NCI-H2196 (cell line): ENCODE measurements around the gene SLC39A1.
A peak's percentile ranks its signal among the peaks of the same experiment; 100 is the strongest.
"Not testable (repeated sequence)": the region's sequence is repeated elsewhere in the genome, so short reads cannot be mapped to it uniquely, and the experiment has no call there.

Source experiments
- DNase-seq: peaks from one replicate; lab custom pipeline; 2025; ENCODE audit not compliant: unreplicated experiment; lab: John Stamatoyannopoulos, UW

SLC39A1 gene

DNA sequence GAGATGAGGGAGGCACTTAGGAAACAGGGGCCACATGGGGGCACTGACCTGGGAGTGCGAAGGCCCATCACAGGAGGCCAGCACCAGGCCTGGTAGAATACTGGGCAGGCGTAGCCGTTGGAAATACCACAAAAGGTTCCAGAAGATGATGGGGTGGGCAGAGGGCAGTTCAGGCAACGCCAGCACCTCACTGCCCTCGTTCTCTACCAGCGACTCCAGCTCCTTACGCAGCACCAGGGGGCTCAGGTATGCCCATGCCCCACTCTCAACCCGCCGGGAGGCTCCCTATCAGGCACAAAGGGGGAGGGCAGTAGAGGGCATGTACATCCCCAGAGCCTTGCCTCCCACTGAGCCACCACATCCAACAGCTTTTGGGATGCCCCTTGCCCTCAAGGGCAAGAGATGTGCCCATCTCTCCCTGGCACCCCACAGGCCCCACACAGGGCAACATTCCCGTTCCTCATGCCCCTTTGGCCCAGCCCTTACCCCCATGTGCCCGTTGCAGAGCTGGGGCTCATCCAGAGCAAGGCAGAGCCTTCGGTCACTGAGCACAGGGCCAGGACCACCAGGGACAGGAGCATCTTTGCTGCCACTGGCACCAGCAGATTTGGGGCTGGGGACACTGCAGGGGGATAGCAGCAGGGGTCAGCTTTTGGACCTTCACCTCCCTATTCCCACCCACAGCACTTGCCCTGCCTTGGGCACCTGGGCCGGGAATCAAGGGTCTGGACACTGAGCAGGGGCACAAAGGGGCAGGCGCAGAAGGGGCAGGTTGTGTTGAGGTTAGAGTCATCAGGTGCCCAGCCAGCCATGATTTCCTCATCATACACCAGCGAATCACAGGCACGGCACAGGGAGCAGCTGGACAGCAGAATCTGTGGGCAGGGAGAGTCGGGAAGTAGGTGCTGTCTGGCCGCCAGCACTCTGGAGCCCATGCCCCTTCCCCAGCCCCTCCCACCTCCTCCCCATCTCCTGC is 30.9 kb downstream of the SLC39A1 start:
- DNase-seq = no peak

DNA sequence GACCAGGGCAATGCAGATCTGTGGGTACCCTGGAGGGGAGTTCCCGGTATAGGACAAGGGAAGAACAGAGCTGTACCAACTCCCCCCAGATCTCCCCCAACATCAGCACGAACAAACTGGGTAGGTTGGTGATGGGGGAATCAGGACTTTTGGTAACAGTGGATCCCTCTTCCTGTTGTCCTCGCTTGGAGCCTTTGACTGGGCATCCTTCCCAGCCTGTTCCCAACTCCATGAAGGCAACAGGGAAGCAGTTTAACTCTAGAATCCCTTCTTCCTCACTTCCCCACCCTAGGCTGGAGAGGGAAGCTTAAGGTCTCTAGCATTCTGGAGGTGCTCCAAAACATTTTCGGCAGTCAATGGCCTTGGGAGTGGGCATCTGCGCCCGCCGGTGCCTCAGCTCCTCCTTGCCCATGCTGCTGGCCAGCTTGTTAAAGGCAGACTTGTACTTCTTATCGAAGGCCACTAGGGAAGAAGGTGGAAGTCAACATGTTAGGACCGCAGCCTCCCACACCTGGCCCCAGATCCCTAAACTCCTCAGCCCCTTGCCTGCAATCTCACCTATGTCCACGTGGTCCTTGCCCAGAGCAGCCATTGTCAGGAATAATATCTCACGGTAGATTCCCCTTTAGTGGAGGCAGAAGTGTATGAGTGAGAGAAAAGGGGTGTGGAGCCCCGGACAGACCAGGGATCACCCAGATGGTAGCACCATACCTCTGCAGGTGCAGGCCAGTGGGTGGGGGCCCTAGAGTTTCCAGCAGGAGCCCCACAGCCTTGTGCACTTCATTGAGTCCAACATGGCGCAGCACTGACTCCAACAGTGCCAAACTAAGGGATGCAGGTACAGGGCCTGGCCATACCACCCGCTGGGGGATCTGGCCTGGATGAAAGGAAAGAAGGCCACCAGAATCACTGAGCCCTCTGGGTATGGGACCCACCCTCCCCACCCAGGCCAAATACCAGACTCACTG is 33.1 kb downstream of the SLC39A1 start:
- no peak for DNase-seq

DNA sequence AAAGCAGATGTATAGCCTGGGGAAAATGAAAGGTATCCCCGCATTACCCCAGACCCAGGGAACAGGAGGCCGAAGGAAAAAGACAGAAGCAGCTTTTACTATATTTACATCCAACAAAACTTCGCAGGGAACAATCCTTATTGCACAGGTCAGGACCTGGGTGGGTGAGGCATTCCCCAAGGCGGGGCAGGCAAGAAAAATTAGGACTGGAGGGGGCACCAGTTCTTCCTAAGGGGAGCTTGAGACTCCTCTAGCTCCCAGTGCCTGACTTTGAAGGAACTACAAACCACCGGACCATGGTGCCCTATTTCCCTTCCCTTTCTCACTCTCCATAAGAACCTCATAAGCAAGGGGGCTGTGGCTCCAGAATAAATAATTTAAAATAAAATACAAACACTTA is 33.9 kb downstream of the SLC39A1 start:
- DNase-seq = no peak

DNA sequence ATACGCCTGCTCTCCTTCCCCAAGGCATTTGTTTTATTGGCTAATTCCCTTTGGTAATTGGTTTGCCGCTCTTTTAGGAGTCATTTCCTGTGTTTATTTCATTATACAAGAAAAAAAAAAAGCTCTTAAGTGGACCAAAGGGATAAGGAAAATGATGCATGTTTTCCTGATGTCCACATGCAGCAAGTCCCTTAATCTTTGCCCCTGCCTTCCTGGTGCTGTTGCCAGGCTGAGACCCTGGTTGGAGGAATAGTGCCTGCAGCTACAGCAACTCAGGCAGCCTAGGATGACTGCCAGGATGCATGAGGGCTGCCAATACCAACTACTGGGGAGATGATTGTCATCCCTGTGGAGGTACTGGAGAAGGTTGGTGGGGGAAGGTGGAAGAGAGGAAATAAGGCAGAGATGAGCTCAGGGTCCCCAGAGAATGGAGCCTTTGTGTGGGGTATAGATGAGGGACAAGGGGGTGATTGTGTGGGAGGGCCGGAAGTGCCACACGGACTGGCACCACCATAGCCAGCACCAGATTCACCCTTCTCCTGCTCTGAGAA is 34.5 kb downstream of the SLC39A1 start:
- no peak for DNase-seq

DNA sequence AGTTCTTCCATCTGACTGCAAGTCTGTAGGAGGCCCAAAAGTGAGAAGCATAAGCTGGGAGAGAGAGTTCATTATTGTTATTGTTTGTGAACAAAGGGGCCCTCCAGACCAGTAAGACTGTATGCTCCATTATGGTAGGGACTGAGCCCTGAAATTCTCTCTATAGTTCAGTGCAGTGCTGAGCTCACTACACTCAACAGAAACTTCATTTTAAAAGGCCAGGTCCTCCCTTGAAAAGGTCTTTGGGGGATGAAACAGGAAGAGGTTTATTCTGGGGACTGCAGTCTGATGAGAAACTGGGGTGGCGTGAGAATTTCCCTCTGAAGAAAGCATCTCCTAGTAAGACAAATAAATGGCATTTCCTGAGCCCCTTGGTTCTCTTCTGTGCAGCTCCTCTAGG is 35.1 kb downstream of the SLC39A1 start:
- DNase-seq = no peak

DNA sequence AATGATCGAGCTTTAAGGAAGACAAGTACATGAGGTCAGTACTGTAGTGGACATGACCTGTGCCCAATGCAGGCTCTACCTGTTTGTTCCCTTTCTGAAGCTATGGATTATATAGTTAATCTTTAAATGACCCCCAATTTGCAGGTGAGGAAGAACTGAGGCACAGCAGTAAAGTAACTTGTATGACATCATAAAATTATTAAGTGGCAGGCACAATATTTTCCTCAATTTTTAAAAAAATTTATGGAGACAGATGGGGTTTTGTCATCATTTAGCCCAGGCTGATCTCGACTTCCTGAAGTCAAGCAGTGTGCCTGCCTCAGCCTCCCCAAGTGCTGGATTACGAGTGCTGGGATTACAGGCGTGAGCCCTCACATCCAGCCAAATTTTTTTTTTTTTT is 36.9 kb downstream of the SLC39A1 start:
- no peak for DNase-seq

DNA sequence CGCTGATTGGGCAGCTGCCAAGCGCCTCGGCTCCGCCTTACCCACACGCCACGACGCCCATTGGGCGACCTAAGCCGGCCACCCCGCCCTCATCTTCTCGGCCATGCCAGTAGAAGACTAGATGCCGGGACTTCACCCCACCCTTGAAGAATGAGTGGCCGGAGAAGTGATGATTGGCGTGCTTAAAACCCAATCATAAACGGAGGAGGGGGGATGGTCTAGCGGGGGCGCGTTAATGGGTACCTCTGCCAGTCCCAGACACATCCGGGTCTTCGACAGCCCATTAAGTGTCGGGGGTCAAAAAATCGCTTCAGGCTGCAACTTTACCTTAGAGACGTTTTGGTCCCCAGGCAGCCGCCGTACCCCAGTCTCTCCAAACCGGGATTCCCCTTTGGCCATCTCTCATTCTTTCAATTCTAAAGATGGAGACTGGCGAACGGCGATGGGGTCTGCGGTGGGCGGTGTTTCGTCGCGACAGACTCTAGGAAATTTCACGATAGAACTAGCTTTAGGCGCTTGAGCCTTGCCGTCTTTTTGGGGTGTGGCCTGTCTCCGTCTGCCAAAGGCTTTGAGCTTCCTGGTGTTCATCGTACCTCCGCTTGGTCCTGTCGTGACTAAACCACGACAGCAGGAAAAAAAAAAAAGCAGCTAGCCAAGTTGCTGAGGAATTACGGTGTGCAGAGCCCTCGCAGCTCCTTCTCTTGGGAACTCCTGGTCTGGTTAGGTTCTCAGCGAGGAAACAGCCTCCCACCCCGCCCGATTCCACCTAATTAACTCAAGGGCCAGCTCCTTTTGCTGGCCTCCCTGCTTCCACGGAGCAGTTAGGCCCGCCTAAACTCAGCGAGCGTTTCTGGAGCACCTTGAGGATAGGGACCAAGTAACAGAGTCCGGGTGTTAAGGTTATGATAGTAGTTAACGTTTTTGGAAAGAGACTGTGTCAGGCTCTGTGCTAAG is 40.1 kb downstream of the SLC39A1 start, which contains the start of gene GATAD2B:
GATAD2B (minus strand) TSS at position 1 of the 954 bp plus-strand sequence. CDS start 94,625 bp downstream, outside the sequence.
- DNase-seq = peak; percentile 99

DNA sequence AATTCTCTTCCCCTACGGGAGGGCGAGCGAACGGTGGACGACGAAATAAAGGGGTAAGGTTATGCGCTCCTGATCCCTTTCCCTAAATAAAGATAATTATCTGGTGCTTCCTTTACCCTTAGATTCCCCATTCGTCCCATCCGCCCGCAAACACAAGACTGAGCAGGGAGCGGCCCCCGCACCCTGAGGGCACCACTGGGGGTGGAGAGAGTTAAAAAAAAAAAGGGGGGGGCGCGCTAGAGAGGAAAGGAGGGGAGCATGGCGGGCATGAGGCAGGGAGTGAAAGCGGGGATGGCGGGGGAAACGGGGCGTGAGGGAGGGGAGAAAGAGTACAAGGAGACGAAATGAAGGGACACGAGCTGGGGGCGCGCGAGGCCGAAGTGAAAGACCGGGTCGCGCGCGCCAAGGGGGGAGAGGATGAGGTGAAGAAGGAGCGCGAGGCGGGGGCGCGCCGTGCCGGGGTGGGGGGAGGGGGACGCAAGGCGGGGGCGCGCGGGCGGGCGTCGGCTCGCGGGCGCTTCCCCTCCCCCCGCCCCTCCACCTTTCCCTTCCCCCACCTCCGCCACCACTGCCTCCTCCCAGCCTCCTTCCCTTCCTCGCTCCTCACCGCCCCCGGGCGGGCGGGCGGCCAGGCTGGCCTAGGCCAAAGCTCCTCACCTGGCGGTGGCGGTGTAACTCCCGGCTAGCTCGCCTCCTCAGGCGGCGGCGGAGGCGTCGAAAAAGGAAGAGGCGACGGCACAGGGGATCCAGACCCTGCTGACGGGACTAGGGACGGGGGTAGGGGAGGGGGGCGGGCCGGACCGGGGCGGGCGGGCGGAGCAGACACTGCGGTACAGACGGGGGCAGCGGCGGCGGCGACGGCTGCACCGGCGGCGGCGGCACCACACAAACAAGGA is 41.0 kb downstream of the SLC39A1 start:
- DNase-seq = peak; percentile 78

DNA sequence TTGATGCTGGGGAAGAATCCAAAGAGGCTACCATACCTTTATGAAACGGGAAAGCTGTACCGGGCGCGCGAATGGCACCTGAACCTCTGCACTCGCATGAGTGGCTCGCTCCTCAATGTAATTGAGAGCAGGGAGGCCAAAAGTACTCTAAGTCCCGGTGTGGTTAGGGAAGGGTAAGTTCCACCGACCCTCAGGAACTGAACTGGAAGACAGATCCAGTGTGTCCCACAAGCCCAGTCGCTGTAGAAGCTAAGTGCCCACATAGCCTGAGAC is 41.6 kb downstream of the SLC39A1 start:
- DNase-seq = no peak

DNA sequence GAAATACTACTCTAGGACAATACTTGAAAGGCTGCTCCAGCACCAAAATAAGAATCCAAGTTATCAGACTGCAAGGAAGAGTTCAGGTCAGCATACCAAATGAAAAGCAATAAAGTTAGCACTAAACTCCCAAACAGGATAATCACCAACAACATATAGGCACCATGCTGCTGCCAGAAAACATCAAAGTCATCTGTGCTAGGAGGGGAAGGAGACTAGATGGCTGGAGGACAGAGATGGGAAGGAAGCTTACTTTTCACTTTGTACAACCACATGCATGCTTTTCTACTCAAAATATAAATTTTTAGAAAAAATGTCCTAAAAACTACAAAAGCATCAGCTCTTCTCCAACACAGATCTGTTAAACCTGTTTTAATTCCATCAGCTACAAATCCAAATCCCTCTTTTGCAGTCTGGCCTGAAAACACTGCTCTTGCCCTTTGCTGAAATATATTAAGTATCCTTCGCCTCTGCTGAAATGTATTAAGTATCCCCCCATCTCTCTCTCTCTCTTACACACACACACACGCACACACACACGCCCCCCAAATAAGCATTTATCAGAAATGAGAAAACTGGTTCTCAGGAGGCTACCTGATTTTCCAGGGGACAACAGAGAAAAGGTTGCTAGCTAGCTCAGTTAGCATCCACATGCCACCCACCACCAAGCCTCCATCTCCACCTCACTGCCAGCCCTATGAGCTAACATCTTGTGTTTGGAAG is 42.1 kb downstream of the SLC39A1 start:
- no peak for DNase-seq

DNA sequence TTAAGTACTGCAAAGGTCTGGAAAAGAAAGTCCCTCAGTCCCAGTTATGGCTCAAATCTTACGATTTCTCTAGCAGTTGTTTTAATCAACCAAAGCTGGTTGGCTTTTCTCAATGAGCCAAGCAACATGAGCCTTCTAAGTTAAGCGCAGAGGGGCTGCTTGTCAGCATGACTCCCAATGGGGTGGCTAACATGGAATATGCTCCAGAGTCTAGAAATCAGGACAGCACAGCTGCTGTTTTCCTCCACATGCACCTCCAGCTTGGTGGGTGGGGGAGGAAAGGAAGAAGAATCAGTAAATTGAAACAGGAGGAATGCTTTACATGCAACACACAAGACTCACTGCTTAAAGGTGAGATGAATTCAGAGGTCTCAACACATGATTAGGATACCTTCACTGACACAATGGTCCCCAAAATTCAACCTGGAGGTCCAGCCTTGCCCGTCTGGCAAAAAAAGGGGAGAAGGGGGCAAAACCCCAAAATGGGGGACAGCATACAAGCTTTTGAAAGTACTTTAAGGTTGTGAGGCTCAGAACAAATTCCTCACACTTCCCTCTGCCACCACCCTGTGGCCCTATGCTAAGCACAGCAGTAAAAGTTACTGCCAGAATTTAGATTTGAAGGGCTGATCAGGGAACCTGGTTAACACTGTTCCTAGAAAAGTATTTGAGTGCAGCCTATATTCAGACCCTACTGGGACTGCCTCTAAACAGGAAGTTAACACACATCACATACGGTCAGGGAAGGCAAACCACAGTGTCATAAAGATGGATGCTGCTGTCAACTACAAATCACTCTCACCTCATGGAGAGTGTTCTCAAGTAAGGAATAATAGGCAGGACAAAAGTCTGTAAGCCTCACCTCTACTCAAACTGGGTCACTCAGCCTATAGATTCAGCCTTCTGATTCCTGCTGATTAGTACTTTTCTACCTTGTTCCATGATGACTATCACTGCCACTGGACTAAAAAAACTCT is 43.2 kb downstream of the SLC39A1 start:
- no peak for DNase-seq

DNA sequence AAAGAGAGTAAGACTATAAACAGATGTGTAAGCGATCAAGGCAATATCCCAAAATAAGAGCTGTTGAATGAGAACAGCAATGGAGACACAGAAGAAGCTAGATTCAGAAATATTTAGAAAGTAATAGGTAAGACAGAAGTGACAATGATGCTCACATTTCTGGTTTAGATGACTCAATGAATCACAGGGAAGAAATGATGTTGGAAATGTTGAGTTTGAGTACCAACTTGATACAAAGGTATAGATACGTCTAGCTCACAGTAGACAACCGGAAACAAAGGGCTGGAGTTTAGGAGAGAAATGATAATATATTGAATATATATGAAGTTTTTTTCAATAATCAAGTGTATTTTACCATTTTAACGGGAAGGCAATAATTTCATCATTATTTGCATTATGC is 47.0 kb downstream of the SLC39A1 start:
- no peak for DNase-seq

DNA sequence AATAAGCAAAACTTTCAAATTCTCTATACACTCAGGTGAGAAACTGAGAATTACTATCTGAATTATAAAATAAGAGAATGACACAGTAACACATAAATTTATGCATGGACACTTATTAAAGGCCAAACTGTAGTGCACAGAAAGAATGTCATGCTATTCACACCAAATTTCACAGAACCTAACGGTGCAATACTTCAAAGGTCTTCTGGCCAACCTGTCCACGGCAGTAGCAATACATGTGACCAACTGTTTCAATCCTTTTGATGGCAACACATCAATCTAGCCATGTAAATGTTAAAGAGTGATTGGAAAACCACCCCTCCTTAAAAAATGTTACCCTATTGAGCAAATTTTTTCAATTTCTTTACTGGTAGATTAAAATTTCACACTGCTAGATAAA is 51.0 kb downstream of the SLC39A1 start:
- DNase-seq = no peak

DNA sequence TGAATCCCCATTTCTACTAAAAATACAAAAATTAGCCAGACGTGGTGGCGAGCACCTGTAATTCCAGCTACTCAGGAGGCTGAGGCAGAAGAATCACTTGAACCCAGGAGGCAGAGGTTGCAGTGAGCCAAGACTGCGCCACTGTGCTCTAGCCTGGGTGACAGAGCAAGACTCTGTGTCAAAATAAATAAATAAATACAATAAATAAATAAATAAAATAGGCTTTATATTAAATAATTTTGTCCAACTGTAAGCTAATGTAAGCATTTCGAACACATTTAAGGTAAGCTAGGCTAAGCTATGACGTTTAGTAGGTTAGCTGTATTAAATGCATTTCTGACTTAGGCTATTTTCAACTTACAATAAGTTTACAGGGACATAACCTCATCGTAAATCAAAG is 52.8 kb downstream of the SLC39A1 start:
- not testable (repeated sequence) for DNase-seq
